ENCODE results near the gene FAM184B. TPM values are rescaled to one million over a fixed set of nuclear protein-coding genes. Genes with fewer than 3 reads are reported as not detected.

FAM184B gene
- total RNA-seq, 1 experiment from 2014 or later = 0.07 TPM

DNA sequence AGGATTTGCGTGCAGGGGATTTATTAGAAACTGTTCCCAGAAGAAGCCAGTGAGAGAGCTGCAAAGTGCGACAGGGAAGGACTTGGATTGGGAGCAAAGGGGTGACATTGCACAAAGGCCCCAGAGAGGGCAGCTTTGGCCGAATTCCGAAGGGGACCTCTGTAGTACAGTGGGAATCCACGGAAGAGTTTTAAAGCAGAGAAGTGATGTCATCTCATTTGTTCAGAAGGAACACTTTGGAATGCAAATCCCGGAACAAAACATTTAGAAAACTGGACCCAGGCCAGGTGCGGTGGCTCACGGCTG, 71.7 kb downstream of the FAM184B start:
- ATAC-seq (no peak), DNase-seq (ENCODE audit: low read depth, low spot score) (no peak)
- intact Hi-C loops (cut with micrococcal nuclease) = no loop called here
- TF ChIP-seq, protein P1, sequence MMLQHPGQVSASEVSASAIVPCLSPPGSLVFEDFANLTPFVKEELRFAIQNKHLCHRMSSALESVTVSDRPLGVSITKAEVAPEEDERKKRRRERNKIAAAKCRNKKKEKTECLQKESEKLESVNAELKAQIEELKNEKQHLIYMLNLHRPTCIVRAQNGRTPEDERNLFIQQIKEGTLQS (IDR thresholded peaks at IDR 0.05) = no peak
- TF ChIP-seq, protein P2, sequence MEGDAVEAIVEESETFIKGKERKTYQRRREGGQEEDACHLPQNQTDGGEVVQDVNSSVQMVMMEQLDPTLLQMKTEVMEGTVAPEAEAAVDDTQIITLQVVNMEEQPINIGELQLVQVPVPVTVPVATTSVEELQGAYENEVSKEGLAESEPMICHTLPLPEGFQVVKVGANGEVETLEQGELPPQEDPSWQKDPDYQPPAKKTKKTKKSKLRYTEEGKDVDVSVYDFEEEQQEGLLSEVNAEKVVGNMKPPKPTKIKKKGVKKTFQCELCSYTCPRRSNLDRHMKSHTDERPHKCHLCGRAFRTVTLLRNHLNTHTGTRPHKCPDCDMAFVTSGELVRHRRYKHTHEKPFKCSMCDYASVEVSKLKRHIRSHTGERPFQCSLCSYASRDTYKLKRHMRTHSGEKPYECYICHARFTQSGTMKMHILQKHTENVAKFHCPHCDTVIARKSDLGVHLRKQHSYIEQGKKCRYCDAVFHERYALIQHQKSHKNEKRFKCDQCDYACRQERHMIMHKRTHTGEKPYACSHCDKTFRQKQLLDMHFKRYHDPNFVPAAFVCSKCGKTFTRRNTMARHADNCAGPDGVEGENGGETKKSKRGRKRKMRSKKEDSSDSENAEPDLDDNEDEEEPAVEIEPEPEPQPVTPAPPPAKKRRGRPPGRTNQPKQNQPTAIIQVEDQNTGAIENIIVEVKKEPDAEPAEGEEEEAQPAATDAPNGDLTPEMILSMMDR (IDR thresholded peaks at IDR 0.05 in 2 of 3, conservative IDR thresholded peaks at IDR 0.05 in 1 of 3; ENCODE audit: borderline replicate concordance in 1 of 3, insufficient read depth in 1 of 3, low read depth in 2 of 3, low read length in 2 of 3) = no peak
- TF ChIP-seq EZH2phosphoT487 (IDR thresholded peaks at IDR 0.05; ENCODE audit: borderline replicate concordance) (no peak), EZH2 (IDR thresholded peaks at IDR 0.05) (no peak), ELF1 (IDR thresholded peaks at IDR 0.05; ENCODE audit: borderline replicate concordance, low read depth) (no peak), CBX3 (IDR thresholded peaks at IDR 0.05; ENCODE audit: low read depth) (no peak)
- no peaks in the 10 kb centered on the region for H3K4me1 ChIP-seq (ENCODE audit: control insufficient read depth in 1 of 2, insufficient read depth in 2 of 2, low read length in 2 of 2)
- H3K4me3 ChIP-seq (replicated peaks in 1 of 2; ENCODE audit: low read depth in 1 of 2, low read length in 2 of 2) = no peak overlapping the region
- no peaks in the 10 kb centered on the region for H3K9me3 ChIP-seq (ENCODE audit: control insufficient read depth in 1 of 2, insufficient read depth in 1 of 2, low read depth in 1 of 2, low read length in 2 of 2)
- no peaks in the 10 kb centered on the region for H3K9me2 ChIP-seq (ENCODE audit: insufficient read depth)
- H4K20me1 ChIP-seq (ENCODE audit: insufficient read depth) = no peaks in the 10 kb centered on the region
- peaks cover 5% of the 10 kb centered on the region; the same call in 1 of the 2 replicates for H3K27me3 ChIP-seq (ENCODE audit: insufficient read depth, low read length)
- no peak overlapping the region for H3K4me2 ChIP-seq (ENCODE audit: low read length)
- ChIA-PET RAD21 (ENCODE audit: low non-redundant PET in 1 of 2, low total read pairs in 2 of 2, uncharacterized antibody in 2 of 2, unreplicated experiment in 2 of 2) (no interaction called here), CTCF (no interaction called here), POLR2A (no interaction called here)
- no peak overlapping the region for H3K9ac ChIP-seq (ENCODE audit: low read length)
- BruUV-seq (replicated peaks) = no TSS peak
- no peak overlapping the region for H3K27ac ChIP-seq (ENCODE audit: low read depth, low read length)
- no peaks in the 10 kb centered on the region for H3K36me3 ChIP-seq (ENCODE audit: control insufficient read depth in 1 of 2, insufficient read depth in 2 of 2, low read length in 2 of 2)
- no peaks in the 10 kb centered on the region for H3K79me2 ChIP-seq (ENCODE audit: insufficient read depth, low read length)
- no peak overlapping the region for H2AFZ ChIP-seq (ENCODE audit: low read depth, low read length, poor library complexity, severe bottlenecking)

DNA sequence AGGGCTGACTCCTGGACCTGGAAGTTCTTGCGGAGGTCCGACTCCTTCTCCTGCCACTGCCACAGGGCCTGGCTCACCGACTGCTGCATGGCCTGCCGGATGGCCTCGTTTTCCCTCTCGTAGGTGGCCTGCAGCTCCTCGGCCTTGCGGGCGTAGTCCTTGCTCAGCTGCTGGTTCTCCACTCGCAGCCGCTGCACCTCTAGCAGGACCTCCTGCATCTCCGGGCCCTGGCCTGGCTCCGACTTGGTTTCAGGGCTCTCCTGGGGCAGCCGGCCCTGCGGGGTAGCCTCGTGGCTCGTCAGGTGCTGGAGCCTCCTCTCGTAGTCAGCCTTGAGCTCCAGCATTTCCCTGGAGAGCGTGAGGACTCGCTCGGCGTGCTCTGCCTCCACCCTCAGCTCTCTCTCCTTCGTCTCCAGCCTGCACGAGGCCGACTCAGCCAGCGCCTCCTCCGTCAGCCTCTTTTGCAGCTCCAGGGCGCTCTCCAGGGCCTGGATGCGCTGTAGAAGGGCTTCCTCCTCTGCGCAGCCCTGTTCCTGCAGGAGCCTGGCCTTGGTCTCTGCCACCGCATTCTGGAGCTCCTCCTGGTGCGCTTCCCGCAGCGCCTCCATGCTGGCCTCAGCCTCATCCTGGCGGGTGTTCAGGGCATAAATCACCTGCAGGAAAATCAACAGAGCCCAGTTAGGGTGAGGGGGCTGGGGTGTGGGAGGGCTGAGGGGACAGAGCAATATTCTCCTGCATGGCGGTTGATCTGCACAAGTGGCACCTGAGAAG, 72.2 kb downstream of the FAM184B start:
- POLR2A ChIA-PET = no interaction called here
- Histone ChIP-seq H3K36me3 (ENCODE audit: control insufficient read depth in 1 of 2, insufficient read depth in 2 of 2, low read length in 2 of 2) (no peaks in the 10 kb centered on the region), H2AFZ (ENCODE audit: low read depth, low read length, poor library complexity, severe bottlenecking) (no peak overlapping the region), H3K27ac (ENCODE audit: low read depth, low read length) (no peak overlapping the region), H3K27me3 (ENCODE audit: insufficient read depth, low read length) (peaks cover 9% of the 10 kb centered on the region; the same call in 1 of the 2 replicates), H3K9me2 (ENCODE audit: insufficient read depth) (no peaks in the 10 kb centered on the region), H3K9ac (ENCODE audit: low read length) (no peak overlapping the region), H3K4me2 (ENCODE audit: low read length) (no peak overlapping the region), H3K79me2 (ENCODE audit: insufficient read depth, low read length) (no peaks in the 10 kb centered on the region), H3K9me3 (ENCODE audit: control insufficient read depth in 1 of 2, insufficient read depth in 1 of 2, low read depth in 1 of 2, low read length in 2 of 2) (no peaks in the 10 kb centered on the region), H3K4me1 (ENCODE audit: control insufficient read depth in 1 of 2, insufficient read depth in 2 of 2, low read length in 2 of 2) (no peaks in the 10 kb centered on the region), H3K4me3 (replicated peaks in 1 of 2; ENCODE audit: low read depth in 1 of 2, low read length in 2 of 2) (no peak overlapping the region), H4K20me1 (ENCODE audit: insufficient read depth) (no peaks in the 10 kb centered on the region)
- no peak for TF ChIP-seq EZH2 (IDR thresholded peaks at IDR 0.05)
- TF ChIP-seq, protein P2 (IDR thresholded peaks at IDR 0.05 in 2 of 3, conservative IDR thresholded peaks at IDR 0.05 in 1 of 3; ENCODE audit: borderline replicate concordance in 1 of 3, insufficient read depth in 1 of 3, low read depth in 2 of 3, low read length in 2 of 3) = no peak
- RAD21 ChIA-PET (ENCODE audit: low non-redundant PET in 1 of 2, low total read pairs in 2 of 2, uncharacterized antibody in 2 of 2, unreplicated experiment in 2 of 2) = no interaction called here
- ATAC-seq (no peak), DNase-seq (ENCODE audit: low read depth, low spot score) (no peak)
- intact Hi-C loops (cut with micrococcal nuclease) = no loop called here
- no TSS peak for BruUV-seq (replicated peaks)
- CTCF ChIA-PET = no interaction called here

Data from HCT116 (cell line).